OCI-LY1 (cell line): ENCODE measurements around the gene EPB41L2.

Source experiments
- H2AFZ ChIP-seq: fragments of 200-600 bp; sonication (generic), shearing (Covaris generic); 2 replicates; pipeline ENCODE4 v1.6.0; 2014; ENCODE audit warnings: antibody characterized with exemption, mild to moderate bottlenecking, low read length
- H3F3A ChIP-seq: fragments of 200-600 bp; sonication (generic), shearing (Covaris generic); 2 replicates; pipeline ENCODE4 v1.6.0; 2014; ENCODE audit warnings: mild to moderate bottlenecking, antibody characterized with exemption, low read length, moderate library complexity; ENCODE audit not compliant: insufficient read depth
- H3K27ac ChIP-seq: fragments of 200-600 bp; sonication (generic); 2 replicates; pipeline ENCODE4 v1.5.1; 2014; ENCODE audit warnings: low read length, mixed run types, mild to moderate bottlenecking, low read depth; ENCODE audit not compliant: poor library complexity, severe bottlenecking
- H3K27me3 ChIP-seq: fragments of 200-600 bp; sonication (generic); 2 replicates; pipeline ENCODE4 v1.6.0; 2014; ENCODE audit warnings: antibody characterized with exemption, mild to moderate bottlenecking, low read length, moderate library complexity; ENCODE audit not compliant: insufficient read depth
- H3K36me3 ChIP-seq: fragments of 200-600 bp; sonication (generic); 2 replicates; pipeline ENCODE4 v1.6.1; 2014; ENCODE audit warnings: mild to moderate bottlenecking, antibody characterized with exemption, low read length, moderate library complexity, mixed read lengths; ENCODE audit not compliant: insufficient read depth
- H3K4me1 ChIP-seq: fragments of 200-600 bp; sonication (generic); 2 replicates; pipeline ENCODE4 v1.5.1; 2014; ENCODE audit warnings: mild to moderate bottlenecking, low read length, moderate library complexity; ENCODE audit not compliant: insufficient read depth, severe bottlenecking
- H3K4me2 ChIP-seq: fragments of 200-600 bp; sonication (generic), shearing (Covaris generic); 2 replicates; pipeline ENCODE4 v1.6.1; 2014; ENCODE audit warnings: low read length
- H3K4me3 ChIP-seq: fragments of 200-600 bp; sonication (generic); 2 replicates; pipeline ENCODE4 v1.5.1; 2014; ENCODE audit warnings: low read length, low read depth, mild to moderate bottlenecking, mixed read lengths; ENCODE audit not compliant: poor library complexity, severe bottlenecking
- H3K79me2 ChIP-seq: fragments of 200-600 bp; shearing (Covaris generic); 2 replicates; pipeline ENCODE4 v1.6.1; 2016; ENCODE audit warnings: mixed run types, low read length, mixed read lengths; ENCODE audit not compliant: insufficient read depth
- H3K9ac ChIP-seq: fragments of 200-600 bp; sonication (generic), shearing (Covaris generic); 2 replicates; pipeline ENCODE4 v1.6.1; 2014; ENCODE audit warnings: mild to moderate bottlenecking, low read length, mixed read lengths
- H3K9me2 ChIP-seq: fragments of 200-600 bp; sonication (generic), shearing (Covaris generic); 2 replicates; pipeline ENCODE4 v1.6.1; 2014; ENCODE audit warnings: low read depth, mild to moderate bottlenecking, low read length, mixed read lengths
- H3K9me3 ChIP-seq: fragments of 200-600 bp; shearing (Covaris generic); 2 replicates; pipeline ENCODE4 v1.6.1; 2014; ENCODE audit warnings: low read length, mixed read lengths
- H4K20me1 ChIP-seq: fragments of 200-600 bp; sonication (generic), shearing (Covaris generic); 2 replicates; pipeline ENCODE4 v1.6.0; 2016; ENCODE audit warnings: mild to moderate bottlenecking, low read length; ENCODE audit not compliant: insufficient read depth
- CTCF ChIP-seq: fragments of 200-600 bp; sonication (generic), shearing (Covaris generic); IDR thresholded peaks from 2 replicates; pipeline ENCODE4 v1.5.1; 2017; ENCODE audit warnings: mild to moderate bottlenecking, antibody characterized with exemption, low read length, moderate library complexity, mixed read lengths
- EZH2 ChIP-seq: fragments of 200-600 bp; sonication (generic), shearing (Covaris generic); IDR thresholded peaks from 2 replicates; pipeline ENCODE4 v1.8.0; 2017; ENCODE audit warnings: borderline replicate concordance, mixed run types, mild to moderate bottlenecking, antibody characterized with exemption, low read length, moderate library complexity, mixed read lengths

EPB41L2 gene

DNA sequence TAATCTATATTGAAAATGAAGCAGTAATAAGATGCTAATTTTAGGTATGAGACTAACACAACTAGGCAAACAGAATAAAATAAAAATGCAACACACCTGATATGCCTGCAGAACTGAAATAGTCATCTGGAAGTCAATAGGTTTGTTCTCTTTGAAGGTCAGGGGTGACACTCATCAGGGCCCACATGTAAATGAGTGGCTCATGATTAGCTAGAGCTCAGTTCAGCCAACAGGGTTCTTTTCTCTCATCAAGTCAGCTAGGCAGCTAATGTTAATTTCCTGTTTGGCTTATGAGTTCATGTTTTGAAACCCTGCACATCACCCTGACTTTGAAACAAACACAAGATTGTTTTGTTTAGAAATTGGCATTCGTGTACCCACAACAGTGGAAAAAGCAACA is 212.0 kb downstream of the EPB41L2 start:
- Histone ChIP-seq H3K9ac (no peak overlapping the region), H3K4me1 (no peaks in the 10 kb centered on the region), H3F3A (no peaks in the 10 kb centered on the region), H2AFZ (no peak overlapping the region), H4K20me1 (no peaks in the 10 kb centered on the region), H3K27me3 (no peaks in the 10 kb centered on the region), H3K27ac (no peak overlapping the region), H3K4me2 (no peak overlapping the region), H3K9me2 (no peaks in the 10 kb centered on the region), H3K79me2 (no peaks in the 10 kb centered on the region), H3K9me3 (no peaks in the 10 kb centered on the region), H3K4me3 (no peak overlapping the region), H3K36me3 (no peaks in the 10 kb centered on the region)
- no peak for TF ChIP-seq CTCF
- no peak for TF ChIP-seq EZH2

GRCh38 chr6:130849594-130849993 is 213.5 kb downstream of the EPB41L2 start:
- H3K9ac ChIP-seq, result no peak overlapping the region
- no peaks in the 10 kb centered on the region for H3K4me1 ChIP-seq
- no peaks in the 10 kb centered on the region for H3K9me3 ChIP-seq
- H3K4me2 ChIP-seq, result no peak overlapping the region
- no peak for TF ChIP-seq CTCF
- no peak for TF ChIP-seq EZH2
- no peaks in the 10 kb centered on the region for H3K36me3 ChIP-seq
- no peaks in the 10 kb centered on the region for H4K20me1 ChIP-seq
- H3K9me2 ChIP-seq, result no peaks in the 10 kb centered on the region
- H3K4me3 ChIP-seq, result no peak overlapping the region
- no peaks in the 10 kb centered on the region for H3K79me2 ChIP-seq
- no peak overlapping the region for H3K27ac ChIP-seq
- no peaks in the 10 kb centered on the region for H3K27me3 ChIP-seq
- H2AFZ ChIP-seq, result no peak overlapping the region
- no peaks in the 10 kb centered on the region for H3F3A ChIP-seq

GRCh38 chr6:130848945-130849344 is 214.1 kb downstream of the EPB41L2 start:
- Histone ChIP-seq H3K9me3 (no peaks in the 10 kb centered on the region), H3K27me3 (no peaks in the 10 kb centered on the region), H4K20me1 (no peaks in the 10 kb centered on the region), H3K4me3 (no peak overlapping the region), H3F3A (no peaks in the 10 kb centered on the region), H3K9me2 (no peaks in the 10 kb centered on the region), H3K27ac (no peak overlapping the region), H3K4me2 (no peak overlapping the region), H3K4me1 (no peaks in the 10 kb centered on the region), H2AFZ (no peak overlapping the region), H3K79me2 (no peaks in the 10 kb centered on the region), H3K36me3 (no peaks in the 10 kb centered on the region), H3K9ac (no peak overlapping the region)
- TF ChIP-seq CTCF (no peak), EZH2 (no peak)
